Raji (cell line): ENCODE measurements around the gene CPED1.

ENCODE experiments used
- POLR2A ChIP-seq: IDR thresholded peaks from 2 replicates; pipeline ENCODE4 v1.6.1; 2011; ENCODE audit warnings: low read depth, low read length, control low read depth; ENCODE audit not compliant: insufficient read depth

The CPED1 gene

GRCh38 chr7:121166916-121167315 lies 178.4 kb downstream of the CPED1 start:
- no peak for TF ChIP-seq POLR2A

- TF ChIP-seq POLR2A = no peak
Measured at GRCh38 chr7:121167971-121168370, 179.5 kb downstream of the CPED1 start.

DNA sequence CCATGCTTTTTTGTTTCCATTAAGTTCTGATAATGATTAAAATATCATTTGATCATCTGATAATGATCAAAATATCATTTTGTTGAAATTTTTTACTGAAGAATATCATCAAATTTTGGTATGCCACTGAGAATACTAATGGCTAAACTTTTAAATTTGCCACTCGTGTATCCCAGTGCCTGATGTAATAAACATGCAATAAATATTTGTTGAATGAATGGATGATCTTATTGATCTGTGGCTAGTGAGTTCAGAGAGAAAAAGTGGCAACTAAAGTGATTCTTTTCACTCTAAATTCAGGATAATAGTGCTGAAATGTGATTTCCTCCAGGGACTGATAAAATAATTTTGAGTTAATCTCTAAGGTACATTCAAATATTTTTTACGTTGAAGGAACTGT lies 181.0 kb downstream of the CPED1 start:
- TF ChIP-seq POLR2A = no peak

DNA sequence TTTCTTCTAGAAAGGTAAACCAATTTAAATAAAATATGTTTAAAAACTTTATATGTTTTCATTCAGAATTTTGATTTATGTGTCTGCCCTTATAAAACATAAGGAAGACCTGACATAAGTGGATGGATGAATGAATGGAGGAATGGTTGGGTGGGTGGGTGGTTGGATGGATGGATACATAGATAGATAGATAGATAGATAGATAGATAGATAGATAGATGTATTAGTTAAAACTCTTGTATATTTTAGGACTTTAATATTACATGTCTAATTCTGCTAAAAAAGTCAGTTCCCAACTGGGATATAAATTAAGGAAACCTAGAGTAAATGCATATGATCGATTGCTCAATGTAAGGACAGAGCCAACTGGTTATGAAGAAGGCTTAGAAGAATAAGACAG lies 184.0 kb downstream of the CPED1 start:
- no peak for TF ChIP-seq POLR2A

GRCh38 chr7:121175826-121176225 lies 187.3 kb downstream of the CPED1 start:
- no peak for TF ChIP-seq POLR2A

- no peak for TF ChIP-seq POLR2A
Measured at GRCh38 chr7:121178452-121178851, 189.9 kb downstream of the CPED1 start.

DNA sequence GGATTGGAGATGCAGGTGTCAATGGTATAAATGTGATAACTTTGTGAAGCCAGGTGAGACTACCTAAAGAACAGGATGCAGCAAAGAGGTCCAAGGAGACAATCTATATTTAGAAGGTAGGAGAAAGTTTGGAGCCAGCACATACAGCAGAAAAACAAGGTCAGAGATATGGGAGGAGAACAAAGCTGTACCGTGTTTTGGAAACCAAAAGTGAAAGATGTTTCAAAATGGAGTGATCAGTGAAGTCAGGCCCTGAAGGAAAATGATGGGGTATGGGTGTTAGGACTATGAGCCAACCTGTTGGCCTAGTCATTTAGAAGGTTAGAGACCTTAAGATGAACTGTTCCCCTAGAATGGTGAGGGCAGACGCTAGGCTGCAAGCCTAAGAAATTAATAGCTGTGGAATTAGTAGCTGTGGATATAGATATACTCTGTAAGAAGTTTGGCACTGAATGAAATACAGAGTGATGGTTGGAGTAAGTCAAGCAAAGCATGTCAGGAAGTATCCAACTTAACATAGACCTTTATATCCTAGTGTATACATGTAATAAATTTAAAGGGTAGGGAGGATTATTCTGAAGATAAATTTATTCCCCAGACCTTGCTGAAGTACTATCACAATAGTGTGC lies 190.5 kb downstream of the CPED1 start:
- no peak for TF ChIP-seq POLR2A

GRCh38 chr7:121180436-121181063 lies 192.0 kb downstream of the CPED1 start:
- no peak for TF ChIP-seq POLR2A

DNA sequence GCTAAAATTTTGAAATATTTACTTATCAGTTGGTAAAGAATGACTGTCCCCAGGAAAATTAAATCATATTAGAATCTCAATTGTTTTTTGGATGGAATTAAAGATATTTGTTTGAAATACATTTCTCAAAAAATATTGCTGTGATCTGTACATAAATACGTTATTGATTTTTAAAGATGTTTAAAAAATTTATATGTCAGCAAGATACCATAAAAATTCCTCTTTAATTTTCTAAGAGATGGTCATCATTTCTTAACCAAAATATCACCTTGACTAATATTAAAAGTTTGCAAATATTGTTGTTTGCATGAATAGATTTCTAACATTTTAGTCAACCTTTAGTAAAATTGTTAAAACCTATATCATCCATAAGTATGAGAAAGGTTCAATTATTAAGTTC lies 192.8 kb downstream of the CPED1 start:
- TF ChIP-seq POLR2A = no peak

DNA sequence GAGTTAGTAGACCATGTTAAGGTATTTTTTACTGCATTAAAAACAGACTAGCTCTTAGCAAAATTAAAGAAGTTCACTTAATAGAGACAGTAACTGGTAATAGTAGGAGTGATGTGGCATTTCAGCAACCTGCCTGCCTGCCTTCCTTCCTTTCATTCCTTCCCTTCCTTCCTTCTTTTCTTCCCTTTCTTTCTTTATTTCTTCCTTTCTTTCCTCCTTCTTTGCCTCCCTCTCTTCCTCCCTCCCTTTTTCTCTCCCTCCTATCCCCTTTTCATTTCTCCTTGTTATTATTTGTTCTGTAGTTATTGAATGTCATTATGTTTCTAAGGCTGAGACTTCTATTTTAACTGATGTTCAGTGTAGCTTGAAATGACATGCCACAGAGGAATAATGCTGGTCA lies 193.8 kb downstream of the CPED1 start:
- no peak for TF ChIP-seq POLR2A

DNA sequence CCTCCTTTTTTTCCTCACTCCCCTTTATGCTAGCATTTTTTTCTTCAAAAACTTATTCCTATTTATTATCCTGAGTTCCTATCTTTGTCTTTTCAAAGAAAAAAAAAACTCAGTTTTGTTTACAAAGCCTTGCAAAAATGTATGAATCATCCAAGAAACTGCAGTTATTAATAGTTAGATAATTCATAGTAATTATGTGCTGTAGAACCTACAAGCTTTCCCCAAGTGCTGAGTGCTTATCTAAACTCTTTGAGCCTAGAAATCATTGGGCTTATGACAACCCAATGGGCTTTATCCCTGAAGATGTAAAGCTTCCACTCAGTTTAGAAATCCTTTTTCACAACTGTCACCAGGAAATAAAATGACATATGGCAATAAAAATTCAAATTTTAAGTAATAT lies 194.4 kb downstream of the CPED1 start:
- no peak for TF ChIP-seq POLR2A

- no peak for TF ChIP-seq POLR2A
Measured at GRCh38 chr7:121186746-121187145, 198.2 kb downstream of the CPED1 start.

DNA sequence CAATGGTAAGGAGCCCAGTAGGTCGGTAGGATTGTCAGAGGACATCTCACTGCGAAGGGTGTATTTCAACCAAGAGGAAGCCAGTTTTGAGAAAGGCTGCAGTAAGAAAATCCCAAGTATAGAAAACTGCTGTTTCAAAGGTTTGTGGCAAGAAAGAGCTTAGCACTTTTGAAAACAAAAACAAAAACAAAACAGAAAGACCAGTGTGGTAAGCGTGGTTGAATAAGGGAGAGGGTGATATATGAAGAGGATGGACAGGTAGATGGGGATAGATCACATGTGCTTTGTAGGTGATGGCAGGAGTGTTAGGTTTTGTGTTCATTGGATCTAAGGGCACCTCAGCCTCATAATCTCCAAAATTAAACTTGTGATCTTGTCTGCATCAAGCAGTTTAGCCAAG lies 198.7 kb downstream of the CPED1 start:
- no peak for TF ChIP-seq POLR2A

DNA sequence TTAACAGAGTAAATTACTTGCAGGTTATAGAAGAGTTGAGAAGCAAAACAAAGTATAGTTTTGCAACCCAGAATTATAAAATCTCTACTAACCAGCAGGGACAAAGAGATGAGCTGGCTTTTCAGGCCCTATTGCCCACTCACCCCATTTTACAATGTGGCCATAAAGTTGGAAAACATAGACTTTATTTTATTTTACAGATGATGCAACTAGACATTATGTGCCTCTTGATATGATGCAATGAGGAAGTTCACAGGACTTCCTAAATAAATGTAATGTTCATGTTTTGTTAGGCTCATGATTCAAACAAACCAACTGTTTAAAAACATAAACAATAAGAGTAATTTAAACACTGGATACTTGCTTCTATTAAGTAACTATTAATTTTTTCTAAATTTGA lies 199.2 kb downstream of the CPED1 start:
- TF ChIP-seq POLR2A = no peak

DNA sequence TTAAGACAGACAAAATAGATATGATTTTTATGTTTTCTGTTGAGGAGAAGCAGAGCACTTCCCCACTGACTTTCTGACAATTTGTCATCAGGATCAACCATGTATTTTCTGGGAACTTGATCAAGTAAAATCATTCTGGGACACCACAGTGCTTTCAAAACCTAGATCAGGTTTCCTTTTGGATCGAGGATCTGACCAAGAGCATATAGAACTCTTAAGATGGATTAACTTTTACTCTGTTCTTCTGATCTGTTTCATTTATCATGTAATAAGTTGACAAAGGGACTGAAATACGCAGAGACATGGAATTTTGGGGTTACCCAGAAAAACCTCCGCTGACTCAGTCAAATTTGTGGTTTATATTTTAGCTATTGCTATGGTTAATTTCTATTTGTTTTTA lies 204.3 kb downstream of the CPED1 start:
- TF ChIP-seq POLR2A = no peak

GRCh38 chr7:121195010-121195409 lies 206.5 kb downstream of the CPED1 start:
- TF ChIP-seq POLR2A = no peak

DNA sequence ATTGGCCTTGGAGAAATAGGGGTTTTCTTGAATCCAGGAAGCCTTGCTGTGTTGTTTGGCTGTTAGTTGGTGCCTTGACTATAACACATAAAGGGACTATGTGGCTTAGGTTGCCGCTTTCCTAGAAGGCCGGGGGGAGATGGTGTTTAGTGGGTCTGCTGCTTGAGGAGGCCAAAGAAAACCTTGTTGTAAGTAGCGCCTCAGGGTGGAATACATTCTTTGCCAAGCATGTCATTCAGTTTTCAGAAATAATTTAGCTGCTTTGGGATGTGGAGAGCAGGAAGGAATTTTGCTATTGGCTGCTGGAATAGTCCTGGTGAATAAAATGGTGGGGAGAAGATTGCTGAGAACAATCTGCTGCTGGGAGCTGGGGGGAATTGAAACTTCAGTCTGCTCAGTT lies 207.4 kb downstream of the CPED1 start:
- TF ChIP-seq POLR2A = no peak
